PFSK-1 (cell line): ENCODE data around the gene ST7.

ENCODE experiments used
- POLR2AphosphoS5 ChIP-seq: IDR thresholded peaks from 2 replicates; pipeline ENCODE4 v1.6.1; 2012; ENCODE audit warnings: low read depth, mild to moderate bottlenecking, control low read depth, low read length, moderate library complexity
- TAF1 ChIP-seq: IDR thresholded peaks from 2 replicates; pipeline ENCODE4 v1.6.1; 2012; ENCODE audit warnings: low read length, control low read depth, borderline replicate concordance; ENCODE audit not compliant: insufficient read depth

DNA sequence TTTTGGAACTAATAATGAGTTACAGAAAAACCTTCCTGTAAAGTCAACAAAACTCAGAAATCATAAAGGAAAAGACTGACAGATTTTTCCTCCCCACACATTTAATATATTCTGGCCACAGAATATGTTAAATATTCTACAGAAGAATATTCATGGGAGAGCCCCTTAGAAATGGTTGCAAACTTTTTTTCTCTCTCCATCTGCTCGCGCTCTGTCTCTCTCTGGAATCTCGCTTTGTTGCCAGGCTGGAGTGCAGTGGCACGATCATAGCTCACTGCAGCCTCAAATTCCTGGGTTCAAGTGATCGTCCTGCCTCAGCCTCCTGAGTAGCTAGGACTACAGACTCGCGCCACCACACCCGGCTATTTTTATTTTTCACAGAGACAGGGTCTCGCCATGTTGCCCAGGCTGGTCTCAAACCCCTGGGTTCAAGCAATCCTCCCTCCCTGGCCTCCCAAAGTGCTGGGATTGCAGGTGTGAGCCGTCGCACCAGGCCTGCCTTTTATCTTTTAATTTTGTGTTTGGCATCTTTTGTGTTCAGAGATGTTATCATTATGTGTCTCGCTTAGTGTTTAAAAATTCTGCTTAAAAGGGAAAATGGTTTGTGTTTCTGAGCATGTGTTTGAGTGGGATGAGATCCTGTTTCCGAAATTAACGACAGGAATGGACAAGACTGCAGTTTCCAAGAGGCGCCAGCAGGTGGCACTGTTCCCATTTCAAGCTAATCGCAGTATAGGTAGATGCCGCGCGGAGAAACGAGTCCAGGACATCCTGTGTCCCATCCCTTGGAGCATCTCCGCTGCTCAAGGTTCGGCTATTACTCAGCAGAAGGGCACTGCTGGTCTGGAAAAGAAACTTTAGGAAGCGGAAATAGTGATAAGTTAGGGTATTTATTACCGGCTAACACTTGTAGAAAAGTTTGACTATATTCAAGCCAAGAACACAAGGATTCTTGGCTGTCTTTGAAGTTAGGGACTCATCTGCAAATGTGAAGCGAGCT is 23.1 kb upstream of the ST7 start:
- TF ChIP-seq TAF1 (no peak), POLR2AphosphoS5 (no peak)
